KMS-11 (cell line): ENCODE measurements around the gene NLK.

Source experiments
- H2AFZ ChIP-seq: fragments of 200-600 bp; sonication (generic); 2 replicates; pipeline ENCODE4 v1.6.1; 2016; ENCODE audit warnings: antibody characterized with exemption, mixed run types, low read depth
- H3K27ac ChIP-seq: fragments of 200-600 bp; sonication (generic); 2 replicates; pipeline ENCODE4 v1.6.1; 2016; ENCODE audit warnings: mild to moderate bottlenecking, mixed run types
- H3K27me3 ChIP-seq: fragments of 200-600 bp; sonication (generic); 2 replicates; pipeline ENCODE4 v1.6.1; 2017; ENCODE audit warnings: mild to moderate bottlenecking, low read depth, mixed run types, moderate library complexity; ENCODE audit not compliant: insufficient read depth
- H3K36me3 ChIP-seq: fragments of 200-600 bp; sonication (generic); 2 replicates; pipeline ENCODE4 v1.6.1; 2017; ENCODE audit warnings: mild to moderate bottlenecking, mixed run types; ENCODE audit not compliant: insufficient read depth
- H3K4me1 ChIP-seq: fragments of 200-600 bp; sonication (generic); 2 replicates; pipeline ENCODE4 v1.6.1; 2016; ENCODE audit warnings: mild to moderate bottlenecking, low read depth, mixed run types; ENCODE audit not compliant: poor library complexity, severe bottlenecking
- H3K4me2 ChIP-seq: fragments of 200-600 bp; sonication (generic); 2 replicates; pipeline ENCODE4 v1.7.0; 2016; ENCODE audit warnings: mild to moderate bottlenecking, mixed run types
- H3K4me3 ChIP-seq: fragments of 200-600 bp; sonication (generic); IDR thresholded peaks from 2 replicates; pipeline ENCODE4 v1.6.1; 2017; ENCODE audit warnings: low read depth, low read length, mixed read lengths; ENCODE audit not compliant: insufficient read depth
- H3K79me2 ChIP-seq: fragments of 200-600 bp; sonication (generic); 2 replicates; pipeline ENCODE4 v1.6.1; 2016; ENCODE audit warnings: low read depth, mixed run types; ENCODE audit not compliant: insufficient read depth
- H3K9ac ChIP-seq: fragments of 200-600 bp; sonication (generic); 2 replicates; pipeline ENCODE4 v1.6.1; 2016; ENCODE audit warnings: mild to moderate bottlenecking, mixed run types
- H4K20me1 ChIP-seq: fragments of 200-600 bp; sonication (generic); 2 replicates; pipeline ENCODE4 v1.6.1; 2016; ENCODE audit warnings: mild to moderate bottlenecking, mixed run types; ENCODE audit not compliant: insufficient read depth
- TF ChIP-seq, protein P1 (sequence below): fragments of 200-600 bp; sonication (generic); conservative IDR thresholded peaks from 2 replicates; pipeline ENCODE4 v1.6.1; 2017; ENCODE audit warnings: low read depth, mild to moderate bottlenecking, antibody characterized with exemption, low read length, moderate library complexity, mixed read lengths

Gene NLK

DNA sequence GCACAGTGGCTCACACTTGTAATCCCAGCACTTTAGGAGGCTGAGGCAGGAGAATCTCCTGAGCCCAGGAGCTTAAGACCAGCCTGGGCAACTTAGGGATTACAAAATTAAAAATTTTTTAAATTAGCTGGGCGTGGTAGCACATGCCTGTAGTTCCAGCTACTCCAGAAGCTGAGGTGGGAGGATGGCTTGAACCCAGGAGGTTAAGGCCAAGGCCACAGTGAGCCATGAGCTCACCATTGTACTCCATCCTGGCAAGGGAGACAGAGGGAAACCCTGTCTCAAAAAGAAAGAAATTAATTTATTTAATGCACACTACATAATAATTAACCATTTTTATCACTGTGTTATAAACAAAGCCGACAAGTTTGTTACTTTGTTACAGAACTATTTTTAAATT lies 145.5 kb downstream of the NLK start:
- H3K4me1 ChIP-seq: no peaks in the 10 kb centered on the region
- H3K79me2 ChIP-seq: no peaks in the 10 kb centered on the region
- no peaks in the 10 kb centered on the region for H3K27me3 ChIP-seq
- TF ChIP-seq, protein P1, sequence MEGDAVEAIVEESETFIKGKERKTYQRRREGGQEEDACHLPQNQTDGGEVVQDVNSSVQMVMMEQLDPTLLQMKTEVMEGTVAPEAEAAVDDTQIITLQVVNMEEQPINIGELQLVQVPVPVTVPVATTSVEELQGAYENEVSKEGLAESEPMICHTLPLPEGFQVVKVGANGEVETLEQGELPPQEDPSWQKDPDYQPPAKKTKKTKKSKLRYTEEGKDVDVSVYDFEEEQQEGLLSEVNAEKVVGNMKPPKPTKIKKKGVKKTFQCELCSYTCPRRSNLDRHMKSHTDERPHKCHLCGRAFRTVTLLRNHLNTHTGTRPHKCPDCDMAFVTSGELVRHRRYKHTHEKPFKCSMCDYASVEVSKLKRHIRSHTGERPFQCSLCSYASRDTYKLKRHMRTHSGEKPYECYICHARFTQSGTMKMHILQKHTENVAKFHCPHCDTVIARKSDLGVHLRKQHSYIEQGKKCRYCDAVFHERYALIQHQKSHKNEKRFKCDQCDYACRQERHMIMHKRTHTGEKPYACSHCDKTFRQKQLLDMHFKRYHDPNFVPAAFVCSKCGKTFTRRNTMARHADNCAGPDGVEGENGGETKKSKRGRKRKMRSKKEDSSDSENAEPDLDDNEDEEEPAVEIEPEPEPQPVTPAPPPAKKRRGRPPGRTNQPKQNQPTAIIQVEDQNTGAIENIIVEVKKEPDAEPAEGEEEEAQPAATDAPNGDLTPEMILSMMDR: no peak
- no peaks in the 10 kb centered on the region for H3K36me3 ChIP-seq
- H2AFZ ChIP-seq: no peak overlapping the region
- H3K27ac ChIP-seq: no peak overlapping the region
- no peaks in the 10 kb centered on the region for H4K20me1 ChIP-seq
- H3K4me2 ChIP-seq: no peak overlapping the region
- no peak overlapping the region for H3K9ac ChIP-seq
- no peak overlapping the region for H3K4me3 ChIP-seq

- H3K36me3 ChIP-seq: no peaks in the 10 kb centered on the region
These were observed 146.4 kb downstream of the NLK start for GRCh38 chr17:28188841-28189263.

GRCh38 chr17:28189667-28190066 lies 147.2 kb downstream of the NLK start:
- Histone ChIP-seq H3K4me2 (no peak overlapping the region), H3K4me1 (no peaks in the 10 kb centered on the region), H3K27ac (no peak overlapping the region), H3K4me3 (no peak overlapping the region), H4K20me1 (no peaks in the 10 kb centered on the region), H3K27me3 (no peaks in the 10 kb centered on the region), H3K9ac (no peak overlapping the region), H2AFZ (no peak overlapping the region), H3K79me2 (no peaks in the 10 kb centered on the region), H3K36me3 (no peaks in the 10 kb centered on the region)
- TF ChIP-seq, protein P1: no peak

More at GRCh38 chr17:28188841-28189263, 146.4 kb downstream of the NLK start:
- H3K4me3 ChIP-seq: no peak overlapping the region
- no peak overlapping the region for H3K4me2 ChIP-seq
- TF ChIP-seq, protein P1: no peak
- H2AFZ ChIP-seq: no peak overlapping the region
- no peaks in the 10 kb centered on the region for H3K79me2 ChIP-seq
- H3K4me1 ChIP-seq: no peaks in the 10 kb centered on the region
- H3K9ac ChIP-seq: no peak overlapping the region
- no peak overlapping the region for H3K27ac ChIP-seq
- no peaks in the 10 kb centered on the region for H3K27me3 ChIP-seq
- H4K20me1 ChIP-seq: no peaks in the 10 kb centered on the region

DNA sequence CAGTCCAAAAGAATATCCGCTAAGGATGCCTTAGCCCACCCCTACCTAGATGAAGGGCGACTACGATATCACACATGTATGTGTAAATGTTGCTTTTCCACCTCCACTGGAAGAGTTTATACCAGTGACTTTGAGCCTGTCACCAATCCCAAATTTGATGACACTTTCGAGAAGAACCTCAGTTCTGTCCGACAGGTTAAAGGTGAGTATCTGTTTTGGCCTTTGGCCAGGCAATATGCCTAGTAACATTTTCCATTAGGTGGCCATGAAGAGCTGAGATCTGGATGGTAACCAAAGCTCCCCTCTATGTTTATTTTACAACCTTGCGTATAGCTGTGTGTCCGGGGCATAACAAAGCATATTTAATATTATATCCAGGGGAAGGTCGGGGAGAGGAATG lies 148.5 kb downstream of the NLK start:
- Histone ChIP-seq H2AFZ (no peak overlapping the region), H3K4me3 (no peak overlapping the region), H3K9ac (no peak overlapping the region), H3K79me2 (no peaks in the 10 kb centered on the region), H3K4me2 (no peak overlapping the region), H3K27me3 (no peaks in the 10 kb centered on the region), H3K27ac (no peak overlapping the region), H4K20me1 (no peaks in the 10 kb centered on the region), H3K36me3 (no peaks in the 10 kb centered on the region), H3K4me1 (no peaks in the 10 kb centered on the region)
- TF ChIP-seq, protein P1: no peak
